GM21367 (cell line): ENCODE data around the gene CSGALNACT2.
"Not testable (repeated sequence)": the region's sequence is repeated elsewhere in the genome, so short reads cannot be mapped to it uniquely, and the experiment has no call there.

Experiments
- ATAC-seq: cut with Tn5 transposase; IDR thresholded peaks from one replicate; pipeline ENCODE4 v1.9.1; 2021; ENCODE audit not compliant: unreplicated experiment

The CSGALNACT2 gene

GRCh38 chr10:43136995-43137716, 1.1 kb upstream of the CSGALNACT2 start:
- ATAC-seq, result no peak

- ATAC-seq, result peak; percentile 13
Observed at GRCh38 chr10:43137717-43138020, 576 bp upstream of the CSGALNACT2 start.

GRCh38 chr10:43138757-43139241, 554 bp downstream of the CSGALNACT2 start:
- ATAC-seq, result peak; percentile 26

- ATAC-seq, result no peak
Observed at GRCh38 chr10:43141421-43141820, 3.2 kb downstream of the CSGALNACT2 start.

GRCh38 chr10:43145311-43145710, 7.1 kb downstream of the CSGALNACT2 start:
- ATAC-seq, result no peak

GRCh38 chr10:43145936-43146335, 7.7 kb downstream of the CSGALNACT2 start:
- not testable (repeated sequence) for ATAC-seq

- ATAC-seq, result no peak
Observed at GRCh38 chr10:43151371-43151770, 13.1 kb downstream of the CSGALNACT2 start.

- ATAC-seq, result no peak
Observed at GRCh38 chr10:43153901-43154300, 15.7 kb downstream of the CSGALNACT2 start.

GRCh38 chr10:43155221-43155620, 17.0 kb downstream of the CSGALNACT2 start:
- no peak for ATAC-seq

- ATAC-seq, result no peak
Observed at GRCh38 chr10:43155741-43156140, 17.5 kb downstream of the CSGALNACT2 start.

GRCh38 chr10:43156590-43157341, 18.5 kb downstream of the CSGALNACT2 start:
- ATAC-seq, result no peak

GRCh38 chr10:43158636-43159035, 20.4 kb downstream of the CSGALNACT2 start:
- ATAC-seq, result no peak

- ATAC-seq, result peak; percentile 45
Observed at GRCh38 chr10:43160046-43160920, 22.0 kb downstream of the CSGALNACT2 start.

GRCh38 chr10:43160921-43161255, 22.6 kb downstream of the CSGALNACT2 start:
- peak; percentile 77 for ATAC-seq

GRCh38 chr10:43162604-43163003, 24.4 kb downstream of the CSGALNACT2 start:
- ATAC-seq, result no peak

- ATAC-seq, result no peak
Observed at GRCh38 chr10:43166207-43166879, 28.1 kb downstream of the CSGALNACT2 start.

GRCh38 chr10:43166880-43167497, 28.7 kb downstream of the CSGALNACT2 start:
- ATAC-seq, result peak; percentile 59

GRCh38 chr10:43167498-43167889, 29.2 kb downstream of the CSGALNACT2 start:
- no peak for ATAC-seq

- ATAC-seq, result no peak
Observed at GRCh38 chr10:43170491-43170890, 32.2 kb downstream of the CSGALNACT2 start.

GRCh38 chr10:43172645-43173044, 34.4 kb downstream of the CSGALNACT2 start:
- no peak for ATAC-seq

- ATAC-seq, result no peak
Observed at GRCh38 chr10:43173120-43173519, 34.9 kb downstream of the CSGALNACT2 start.
